Hepatocyte (in vitro differentiated cells): ENCODE data around the gene B3GALT2.

ENCODE experiments used
- CTCF ChIP-seq: fragments of 200-600 bp; sonication (generic); IDR thresholded peaks from 2 replicates; pipeline ENCODE4 v1.5.1; 2016; ENCODE audit warnings: antibody characterized with exemption, mild to moderate bottlenecking; ENCODE audit not compliant: poor library complexity
- EZH2 ChIP-seq: fragments of 200-600 bp; sonication (generic); IDR thresholded peaks from 2 replicates; pipeline ENCODE4 v1.6.1; 2016; ENCODE audit warnings: antibody characterized with exemption, mild to moderate bottlenecking, borderline replicate concordance

- TF ChIP-seq EZH2, result no peak
- TF ChIP-seq CTCF, result no peak
Observed at GRCh38 chr1:193234530-193234929, 48.1 kb upstream of the B3GALT2 start.
